WTC11 (cell line): ENCODE results near the gene UGT1A8.

Experiments used
- ATF3 ChIP-seq: sonication (generic); formaldehyde crosslinking; conservative IDR thresholded peaks from 2 replicates; pipeline ENCODE4 v1.8.1; 2022; ENCODE audit warnings: mild to moderate bottlenecking, missing genetic modification reagents
- CREM ChIP-seq: sonication (generic); formaldehyde crosslinking; IDR thresholded peaks from 2 replicates; pipeline ENCODE4 v1.8.1; 2022; ENCODE audit warnings: mild to moderate bottlenecking, missing genetic modification reagents, moderate library complexity
- CTCF ChIP-seq: fragments of 200-600 bp; IDR thresholded peaks from 2 replicates; pipeline ENCODE4 v1.8.0; 2022; ENCODE audit warnings: antibody characterized with exemption
- FOXP1 ChIP-seq: sonication (generic); formaldehyde crosslinking; IDR thresholded peaks from 2 replicates; pipeline ENCODE4 v1.8.0; 2022; ENCODE audit warnings: missing genetic modification reagents, mild to moderate bottlenecking, moderate library complexity, borderline replicate concordance
- GABPB1 ChIP-seq: sonication (generic); formaldehyde crosslinking; IDR thresholded peaks from 2 replicates; pipeline ENCODE4 v1.8.1; 2023; ENCODE audit warnings: mild to moderate bottlenecking, missing genetic modification reagents
- MAX ChIP-seq: sonication (generic); formaldehyde crosslinking; IDR thresholded peaks from 2 replicates; pipeline ENCODE4 v1.8.0; 2022; ENCODE audit warnings: mild to moderate bottlenecking, missing genetic modification reagents
- NFYB ChIP-seq: sonication (generic); formaldehyde crosslinking; conservative IDR thresholded peaks from 2 replicates; pipeline ENCODE4 v1.8.0; 2022; ENCODE audit warnings: low read depth, missing genetic modification reagents
- NR2C2 ChIP-seq: sonication (generic); formaldehyde crosslinking; IDR thresholded peaks from 2 replicates; pipeline ENCODE4 v1.8.0; 2022; ENCODE audit warnings: mild to moderate bottlenecking, missing genetic modification reagents
- NR3C1 ChIP-seq: sonication (generic); formaldehyde crosslinking; conservative IDR thresholded peaks from 2 replicates; pipeline ENCODE4 v1.8.1; 2023; ENCODE audit warnings: low read depth, mild to moderate bottlenecking, missing genetic modification reagents
- TP53 ChIP-seq: sonication (generic); formaldehyde crosslinking; IDR thresholded peaks from 2 replicates; pipeline ENCODE4 v1.8.1; 2023; ENCODE audit warnings: mild to moderate bottlenecking, missing genetic modification reagents
- USF1 ChIP-seq: sonication (generic); formaldehyde crosslinking; IDR thresholded peaks from 2 replicates; pipeline ENCODE4 v1.8.0; 2022; ENCODE audit warnings: mild to moderate bottlenecking, missing genetic modification reagents
- ZNF138 ChIP-seq: sonication (generic); formaldehyde crosslinking; conservative IDR thresholded peaks from 2 replicates; pipeline ENCODE4 v1.8.1; 2022; ENCODE audit warnings: mild to moderate bottlenecking, moderate library complexity, missing genetic modification reagents

- TF ChIP-seq NFYB (CRISPR knock-in tag) = no peak
- no peak for TF ChIP-seq CTCF
- TF ChIP-seq ZNF138 (CRISPR knock-in tag) = no peak
- no peak for TF ChIP-seq ATF3 (CRISPR knock-in tag)
- TF ChIP-seq USF1 (CRISPR knock-in tag) = no peak
- no peak for TF ChIP-seq FOXP1 (CRISPR knock-in tag)
- TF ChIP-seq MAX = no peak
- TF ChIP-seq TP53 = no peak
- TF ChIP-seq NR3C1 (CRISPR knock-in tag) = no peak
- TF ChIP-seq CREM (CRISPR knock-in tag) = no peak
- no peak for TF ChIP-seq GABPB1
- no peak for TF ChIP-seq NR2C2 (CRISPR knock-in tag)
Measured at GRCh38 chr2:233746475-233747282, 129.2 kb downstream of the UGT1A8 start.
